Right lung (tissue), 10 donors: Measurements from ENCODE around the gene SLC44A1. TPM values are rescaled to one million over a fixed set of nuclear protein-coding genes. Genes with fewer than 3 reads are reported as not detected.

ENCODE experiments used
- DNase-seq, 2 donors: peaks; one replicate each; pipeline ENCODE4 v3.0.0-alpha.2; 2013
- long read RNA-seq, 8 donors: transcript quantifications; one replicate each; lab custom pipeline, GENCODE V29; 2026
- polyA plus RNA-seq, 5 donors: library from polyadenylated mRNA; unstranded; fragments of 120-200 nt; gene quantifications; one replicate each; pipeline versions ENCODE4 v1.2.1 to v1.2.3, GENCODE V29; 2013; ENCODE audit warnings: inconsistent platforms in 1 of 5, low replicate concordance in 1 of 5; ENCODE audit not compliant: insufficient read length in 5 of 5, insufficient read depth in 1 of 5

The SLC44A1 gene
- polyA plus RNA-seq, result 10 to 100 TPM; 50.5 to 75.2 (median 74.9) TPM
- long read RNA-seq, donor 1, full-length matches to known transcripts, result 9 of 46 reads
- long read RNA-seq, donor 1, partial matches to known transcripts, result 37 of 46 reads
- long read RNA-seq, donor 1, other reads (novel, unspliced or antisense), result 0 of 46 reads
- long read RNA-seq, donor 2, full-length matches to known transcripts, result 7 of 7 reads
- long read RNA-seq, donor 2, partial matches to known transcripts, result 0 of 7 reads
- long read RNA-seq, donor 2, other reads (novel, unspliced or antisense), result 0 of 7 reads
- long read RNA-seq, donor 3, full-length matches to known transcripts, result 11 of 11 reads
- long read RNA-seq, donor 3, partial matches to known transcripts, result 0 of 11 reads
- long read RNA-seq, donor 3, other reads (novel, unspliced or antisense), result 0 of 11 reads
- long read RNA-seq, donor 4, full-length matches to known transcripts, result 5 of 17 reads
- long read RNA-seq, donor 4, partial matches to known transcripts, result 12 of 17 reads
- long read RNA-seq, donor 4, other reads (novel, unspliced or antisense), result 0 of 17 reads
- long read RNA-seq, donor 5, full-length matches to known transcripts, result 7 of 40 reads
- long read RNA-seq, donor 5, partial matches to known transcripts, result 33 of 40 reads
- long read RNA-seq, donor 5, other reads (novel, unspliced or antisense), result 0 of 40 reads
- long read RNA-seq, donor 6, full-length matches to known transcripts, result 9 of 20 reads
- long read RNA-seq, donor 6, partial matches to known transcripts, result 11 of 20 reads
- long read RNA-seq, donor 6, other reads (novel, unspliced or antisense), result 0 of 20 reads
- long read RNA-seq, donor 7, full-length matches to known transcripts, result 12 of 31 reads
- long read RNA-seq, donor 7, partial matches to known transcripts, result 19 of 31 reads
- long read RNA-seq, donor 7, other reads (novel, unspliced or antisense), result 0 of 31 reads
- long read RNA-seq, donor 8, full-length matches to known transcripts, result 3 of 10 reads
- long read RNA-seq, donor 8, partial matches to known transcripts, result 7 of 10 reads
- long read RNA-seq, donor 8, other reads (novel, unspliced or antisense), result 0 of 10 reads

- DNase-seq, result peak; percentile 96
Measured at GRCh38 chr9:105244003-105244733, at the start of gene SLC44A1. TSS of gene SLC44A1 (plus strand) at chr9:105244651. CDS start at chr9:105244869, 218 bp downstream.

- DNase-seq, result no peak
Measured at GRCh38 chr9:105195259-105195658, 49.2 kb upstream of the SLC44A1 start.

DNA sequence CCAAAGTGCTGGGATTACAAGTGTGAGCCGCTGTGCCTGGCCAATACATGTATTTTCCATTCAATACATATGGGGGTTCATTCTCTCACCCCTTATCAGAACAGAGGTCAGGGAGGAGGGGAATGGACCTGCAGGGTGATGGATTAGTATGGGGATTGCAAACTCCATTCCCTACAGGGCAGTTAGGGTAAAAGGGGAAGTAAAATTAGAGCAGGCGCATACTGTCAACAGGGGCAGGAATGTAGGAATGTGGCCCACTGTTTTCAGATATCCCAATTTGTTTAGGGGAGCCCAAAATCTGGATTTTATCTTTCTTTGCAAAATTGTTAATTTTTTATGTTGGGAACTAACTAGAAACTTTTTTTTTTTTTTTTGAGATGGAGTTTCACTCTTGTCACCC, 46.4 kb upstream of the SLC44A1 start:
- no peak for DNase-seq

DNA sequence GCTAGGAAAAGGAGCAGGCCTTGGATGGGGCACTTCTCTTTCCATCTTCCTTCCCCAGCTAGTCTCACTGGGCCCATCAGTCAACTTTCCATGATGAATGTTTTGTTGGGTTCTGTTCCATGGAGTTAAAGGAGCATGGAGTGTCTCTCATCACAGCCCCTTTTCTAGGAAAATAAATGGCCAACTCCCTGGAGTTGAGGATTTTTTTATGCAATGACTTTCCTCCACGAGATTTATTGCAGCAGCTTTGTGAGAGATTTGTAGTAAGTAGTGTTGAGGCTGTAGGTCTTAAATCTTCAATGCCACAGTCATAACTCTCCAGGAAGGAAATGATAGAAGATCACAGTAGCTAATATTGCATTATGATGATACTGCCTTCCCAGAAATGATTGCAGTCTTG, 45.6 kb upstream of the SLC44A1 start:
- no peak for DNase-seq

GRCh38 chr9:105204416-105204815, 40.0 kb upstream of the SLC44A1 start:
- no peak for DNase-seq

- DNase-seq, result peak; percentile 85 to 88
Measured at GRCh38 chr9:105205787-105206495, 38.5 kb upstream of the SLC44A1 start.

DNA sequence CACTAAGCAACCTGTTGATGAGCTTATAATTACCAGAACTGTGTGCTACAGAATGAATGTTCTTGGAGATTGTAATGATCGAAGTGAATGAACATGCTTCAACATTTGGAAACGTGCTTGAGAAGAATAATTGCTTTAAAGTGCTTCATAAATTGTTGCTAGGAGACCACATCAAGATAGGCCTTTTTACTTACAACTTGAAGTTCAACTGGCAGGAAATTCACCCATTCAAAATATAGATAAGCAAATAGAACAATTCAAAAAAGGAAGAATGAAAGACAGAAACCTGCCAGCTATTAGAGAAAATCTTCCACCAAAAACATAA, 38.0 kb upstream of the SLC44A1 start:
- no peak for DNase-seq

- no peak for DNase-seq
Measured at GRCh38 chr9:105206821-105207699, 37.4 kb upstream of the SLC44A1 start.

- DNase-seq, result no peak
Measured at GRCh38 chr9:105216440-105217178, 27.8 kb upstream of the SLC44A1 start.

DNA sequence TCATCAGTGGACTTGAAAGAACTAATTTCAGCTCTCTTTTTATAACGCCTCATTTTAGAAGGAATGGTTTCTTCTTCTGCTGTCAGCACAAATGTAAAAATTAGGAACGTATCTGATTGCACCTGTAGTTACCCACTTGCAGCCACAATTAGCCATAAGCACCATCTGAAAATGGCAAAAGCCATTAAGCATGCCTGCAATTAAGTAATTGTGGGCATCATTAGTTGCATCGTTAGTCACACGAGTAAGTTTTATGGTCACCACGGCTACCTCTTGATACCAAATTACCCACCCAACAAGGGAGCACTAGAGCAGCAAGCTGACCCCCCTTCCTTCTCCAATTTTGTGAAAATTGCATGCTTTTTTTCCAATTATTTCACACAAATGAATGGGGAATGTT, 25.8 kb upstream of the SLC44A1 start:
- no peak for DNase-seq

- no peak for DNase-seq
Measured at GRCh38 chr9:105219291-105219805, 25.1 kb upstream of the SLC44A1 start.

DNA sequence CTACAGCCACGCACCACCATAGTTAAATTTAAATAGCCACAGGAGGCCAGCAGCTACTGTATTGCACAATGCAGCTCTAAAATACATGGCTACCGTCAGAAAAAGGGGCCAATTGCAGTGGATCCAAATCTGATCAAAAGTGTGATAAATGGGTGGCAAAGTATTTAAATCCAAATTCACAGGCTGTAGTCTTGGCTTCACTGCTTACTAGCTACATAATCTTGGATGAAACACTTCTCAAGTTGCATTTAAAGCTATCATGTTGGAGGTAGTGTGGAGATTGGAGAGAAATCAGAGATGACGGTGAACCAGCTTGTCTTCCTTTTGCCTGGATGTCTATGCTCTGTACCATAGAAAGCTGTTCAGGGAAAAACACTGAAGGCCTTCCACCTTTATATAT, 24.0 kb upstream of the SLC44A1 start:
- DNase-seq, result no peak

DNA sequence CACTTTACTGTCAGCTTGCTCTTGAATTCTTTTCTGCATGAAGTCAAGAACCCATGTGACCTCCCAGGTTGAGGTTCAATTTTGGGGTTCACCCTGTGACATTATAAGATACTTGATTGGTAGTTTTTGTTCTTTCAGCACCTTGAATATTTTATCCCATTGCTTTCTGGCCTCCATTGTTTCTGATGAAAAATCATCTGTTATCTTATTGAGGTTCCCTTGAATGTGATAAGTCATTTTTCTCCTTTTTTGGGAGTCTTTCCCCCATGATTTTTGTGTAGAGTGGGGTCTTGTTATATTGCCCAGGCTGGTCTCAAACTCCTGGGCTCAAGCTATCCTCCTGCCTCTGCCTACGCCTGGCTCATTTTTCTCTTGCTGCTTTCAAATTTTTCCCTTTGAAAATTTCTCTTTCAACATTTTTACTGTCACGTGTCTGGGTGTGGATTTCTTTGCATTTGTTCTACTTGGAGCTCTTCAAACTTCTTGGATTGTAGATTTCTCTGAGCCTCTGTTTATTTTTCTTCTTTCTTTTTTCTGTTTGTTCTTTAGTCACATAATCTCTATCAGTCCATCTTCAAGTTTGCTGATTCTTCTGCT, 20.8 kb upstream of the SLC44A1 start:
- DNase-seq, result no peak

DNA sequence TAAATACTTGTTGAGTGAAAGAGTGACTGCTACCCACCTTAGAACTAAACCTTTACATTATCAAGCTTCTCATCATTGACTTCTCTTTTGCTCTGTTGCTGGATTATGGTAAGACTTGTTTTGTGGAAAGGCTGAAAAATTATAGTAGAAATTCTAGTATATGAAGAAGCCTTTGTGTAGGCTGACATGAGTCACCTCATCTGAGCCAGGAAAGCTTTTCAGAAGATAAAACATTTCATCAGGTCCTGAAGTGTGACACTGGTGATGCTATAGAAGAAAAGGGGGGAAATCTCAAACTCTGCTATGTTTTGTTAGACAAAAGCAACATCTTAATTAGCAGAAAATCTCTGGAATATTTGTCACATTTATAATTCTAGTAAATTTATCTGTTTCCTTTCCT, 18.4 kb upstream of the SLC44A1 start:
- DNase-seq, result no peak

- no peak for DNase-seq
Measured at GRCh38 chr9:105232207-105232606, 12.2 kb upstream of the SLC44A1 start.

DNA sequence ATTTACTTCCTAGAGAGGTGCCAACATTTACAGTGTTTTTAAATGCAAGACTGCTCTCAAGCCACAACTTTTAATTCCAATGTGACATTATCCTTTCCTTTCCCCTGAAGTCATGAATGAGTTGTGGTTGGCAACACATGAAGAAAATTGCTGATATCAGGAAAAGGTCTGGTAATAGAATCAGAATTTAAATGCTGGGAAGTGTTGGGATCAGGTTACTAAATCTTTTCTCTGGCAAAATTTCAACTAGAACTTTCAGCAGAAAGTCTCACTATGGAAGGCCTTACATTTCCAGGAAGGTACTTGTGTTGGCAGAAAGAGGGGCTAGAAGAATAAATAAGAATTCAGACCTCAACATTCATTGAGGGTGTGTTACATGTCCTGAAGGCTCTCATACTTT, 10.6 kb upstream of the SLC44A1 start:
- DNase-seq, result no peak

- DNase-seq, result no peak
Measured at GRCh38 chr9:105236261-105236660, 8.2 kb upstream of the SLC44A1 start.

DNA sequence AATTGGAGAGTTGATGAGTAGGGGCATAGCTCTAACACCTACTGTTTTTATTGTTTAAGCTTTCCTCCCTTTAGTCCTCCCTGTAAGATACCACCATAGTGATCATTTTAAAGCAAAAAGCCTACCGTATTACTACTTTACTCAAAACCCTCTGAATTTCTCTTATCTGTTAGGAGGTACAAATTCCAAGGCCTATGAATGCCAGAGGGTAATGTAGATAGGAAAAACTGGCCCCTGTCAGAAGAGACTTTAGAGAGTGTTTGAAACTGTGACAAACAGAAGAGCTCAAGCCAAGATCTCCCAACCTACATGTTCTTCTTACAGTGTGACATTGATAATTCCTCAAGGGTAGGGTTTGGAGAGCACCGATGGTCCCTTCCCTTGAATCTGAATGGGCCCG, 7.2 kb upstream of the SLC44A1 start:
- DNase-seq, result no peak

- DNase-seq, result no peak
Measured at GRCh38 chr9:105238302-105238701, 6.1 kb upstream of the SLC44A1 start.
